Neuronal stem cell (in vitro differentiated cells): Measurements from ENCODE around the gene CDC37L1.
"Not testable (repeated sequence)": the region's sequence is repeated elsewhere in the genome, so short reads cannot be mapped to it uniquely, and the experiment has no call there.

Source experiments
- DNase-seq: peaks from one replicate; pipeline ENCODE4 v3.0.0-alpha.2; 2013; ENCODE audit warnings: low spot score
- H2AFZ ChIP-seq: one replicate; pipeline ENCODE4 v1.6.1; 2013; ENCODE audit warnings: mild to moderate bottlenecking, low read length, inconsistent platforms
- H2AK5ac ChIP-seq: 2 replicates; pipeline ENCODE4 v1.6.1; 2013; ENCODE audit warnings: low read depth, mild to moderate bottlenecking, inconsistent platforms, low read length, moderate library complexity, mixed read lengths
- H2BK120ac ChIP-seq: 2 replicates; pipeline ENCODE4 v1.6.1; 2013; ENCODE audit warnings: low read depth, mild to moderate bottlenecking, inconsistent platforms, low read length, moderate library complexity, mixed read lengths
- H2BK12ac ChIP-seq: one replicate; pipeline ENCODE4 v1.6.1; 2013; ENCODE audit warnings: low read length, inconsistent platforms
- H2BK15ac ChIP-seq: 2 replicates; pipeline ENCODE4 v1.6.1; 2013; ENCODE audit warnings: mild to moderate bottlenecking, low read length, inconsistent platforms, mixed read lengths
- H2BK5ac ChIP-seq: one replicate; pipeline ENCODE4 v1.6.1; 2013; ENCODE audit warnings: inconsistent platforms, mild to moderate bottlenecking, low read length, moderate library complexity
- H3K14ac ChIP-seq: one replicate; pipeline ENCODE4 v1.6.1; 2013; ENCODE audit warnings: low read length, inconsistent platforms
- H3K18ac ChIP-seq: 2 replicates; pipeline ENCODE4 v1.6.1; 2013; ENCODE audit warnings: low read length, inconsistent platforms
- H3K23ac ChIP-seq: 2 replicates; pipeline ENCODE4 v1.6.1; 2013; ENCODE audit warnings: low read depth, mild to moderate bottlenecking, mixed read lengths, low read length, inconsistent platforms; ENCODE audit not compliant: poor library complexity
- H3K27ac ChIP-seq: replicated peaks from 3 replicates; pipeline ENCODE4 v1.5.1; 2013; ENCODE audit warnings: low read length, inconsistent platforms
- H3K27me3 ChIP-seq, 3 experiments: 2 replicates each; pipeline ENCODE4 v1.6.1; 2013; ENCODE audit warnings: low read length in 3 of 3, mild to moderate bottlenecking in 2 of 3, inconsistent platforms in 1 of 3, low read depth in 1 of 3, mixed read lengths in 1 of 3, moderate library complexity in 1 of 3; ENCODE audit not compliant: control insufficient read depth in 3 of 3, insufficient read depth in 3 of 3
- H3K36me3 ChIP-seq, 2 donors: replicated peaks in 1 of 2; 2 replicates each; pipeline ENCODE4 v1.6.1; 2013; ENCODE audit warnings: low read length in 2 of 2; ENCODE audit not compliant: control insufficient read depth in 2 of 2, insufficient read depth in 2 of 2
- H3K4ac ChIP-seq: 2 replicates; pipeline ENCODE4 v1.6.1; 2013; ENCODE audit warnings: inconsistent platforms, mild to moderate bottlenecking, low read length, moderate library complexity
- H3K4me1 ChIP-seq, 2 donors: 1 replicate in 1 of 2; 2 replicates in 1 of 2; pipeline ENCODE4 v1.6.1; 2013; ENCODE audit warnings: low read length in 2 of 2, low read depth in 1 of 2; ENCODE audit not compliant: control insufficient read depth in 2 of 2, insufficient read depth in 1 of 2
- H3K4me2 ChIP-seq: one replicate; pipeline ENCODE4 v1.6.1; 2013; ENCODE audit warnings: mild to moderate bottlenecking, low read length, inconsistent platforms; ENCODE audit not compliant: insufficient read depth, poor library complexity, severe bottlenecking
- H3K4me3 ChIP-seq, 2 donors: 2 replicates each; pipeline ENCODE4 v1.5.1; 2013; ENCODE audit warnings: low read length in 2 of 2, mild to moderate bottlenecking in 2 of 2, inconsistent platforms in 1 of 2, moderate library complexity in 1 of 2
- H3K79me1 ChIP-seq: one replicate; pipeline ENCODE4 v1.6.1; 2013; ENCODE audit warnings: low read depth, mild to moderate bottlenecking, inconsistent platforms, low read length, moderate library complexity
- H3K9ac ChIP-seq: one replicate; pipeline ENCODE4 v1.6.1; 2013; ENCODE audit warnings: mild to moderate bottlenecking, low read depth, low read length, inconsistent platforms; ENCODE audit not compliant: poor library complexity
- H3K9me3 ChIP-seq, 2 donors: replicated peaks in 1 of 2; 2 replicates each; pipeline versions ENCODE3 to v1.6.1; 2013; ENCODE audit warnings: low read length in 2 of 2, mild to moderate bottlenecking in 2 of 2, inconsistent platforms in 1 of 2, low read depth in 1 of 2, mixed read lengths in 1 of 2, moderate library complexity in 1 of 2; ENCODE audit not compliant: control insufficient read depth in 2 of 2, insufficient read depth in 1 of 2
- H4K8ac ChIP-seq: one replicate; pipeline ENCODE4 v1.6.1; 2013; ENCODE audit warnings: low read depth, mild to moderate bottlenecking, inconsistent platforms, low read length, moderate library complexity
- H4K91ac ChIP-seq: one replicate; pipeline ENCODE4 v1.6.1; 2013; ENCODE audit warnings: low read length, low read depth, mild to moderate bottlenecking, inconsistent platforms; ENCODE audit not compliant: poor library complexity
- WGBS, 2 donors: extraction: QIAGEN DNeasy Blood & Tissue Kit; methylation state at CpG; one replicate each; pipeline ENCODE4 v1.1.7; 2013; ENCODE audit warnings: missing lambda C conversion rate in 2 of 2, mixed read lengths in 1 of 2; ENCODE audit not compliant: insufficient read length in 2 of 2, insufficient replicate concordance in 1 of 2; ENCODE audit errors: extremely low coverage in 2 of 2; 5-methylcytosine and 5-hydroxymethylcytosine counted together

Gene CDC37L1

DNA sequence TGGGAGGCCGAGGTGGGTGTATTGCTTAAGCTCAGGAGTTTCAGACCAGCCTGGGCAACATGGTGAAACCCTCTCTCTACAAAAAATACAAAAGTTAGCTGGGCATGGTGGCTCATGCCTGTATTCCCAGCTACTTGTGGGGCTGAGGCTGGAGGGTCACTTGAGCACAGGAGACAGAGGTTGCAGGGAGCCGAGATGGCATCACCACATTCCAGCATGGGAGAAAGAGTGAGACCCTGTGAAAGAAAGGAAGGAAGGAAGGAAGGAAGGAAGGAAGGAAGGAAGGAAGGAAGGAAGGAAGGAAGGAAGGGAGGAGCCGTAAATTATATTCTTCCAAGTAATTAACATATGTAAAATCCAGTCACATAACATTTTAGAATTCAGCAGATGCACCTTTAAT lies 23.2 kb upstream of the CDC37L1 start:
- H3K18ac ChIP-seq, H4K91ac ChIP-seq, H3K79me1 ChIP-seq, H2BK5ac ChIP-seq, H3K4me1 ChIP-seq, H3K36me3 ChIP-seq, H3K4ac ChIP-seq, H2AK5ac ChIP-seq, H3K27ac ChIP-seq, H3K9me3 ChIP-seq, H4K8ac ChIP-seq, H3K23ac ChIP-seq, H3K4me3 ChIP-seq, DNase-seq, H3K27me3 ChIP-seq, H2AFZ ChIP-seq, H3K4me2 ChIP-seq, H2BK12ac ChIP-seq, H2BK15ac ChIP-seq, H2BK120ac ChIP-seq, H3K14ac ChIP-seq, H3K9ac ChIP-seq: not testable (repeated sequence)
- WGBS, 2 donors: no CpG with 5 or more reads among the region's 3 CpGs

- H2BK120ac ChIP-seq: no peak overlapping the region
- no peak overlapping the region for H3K4me2 ChIP-seq
- H3K14ac ChIP-seq: no peak overlapping the region
- no peaks in the 10 kb centered on the region for H3K4me1 ChIP-seq
- H3K79me1 ChIP-seq: no peaks in the 10 kb centered on the region
- H3K36me3 ChIP-seq: no peaks in the 10 kb centered on the region
- H3K27me3 ChIP-seq: no peaks in the 10 kb centered on the region
- H3K9me3 ChIP-seq: no peaks in the 10 kb centered on the region
- H4K8ac ChIP-seq: no peak overlapping the region
- no peak overlapping the region for H2AK5ac ChIP-seq
- no peak overlapping the region for H2BK5ac ChIP-seq
- H3K27ac ChIP-seq: no peak overlapping the region
- no peak overlapping the region for H3K9ac ChIP-seq
- no peak overlapping the region for H4K91ac ChIP-seq
- no peak overlapping the region for H3K4me3 ChIP-seq
- no CpG with 5 or more reads among the region's 3 CpGs for WGBS, 2 donors
- no peak overlapping the region for H2BK12ac ChIP-seq
- H3K18ac ChIP-seq: no peak overlapping the region
- H3K4ac ChIP-seq: no peak overlapping the region
- no peak overlapping the region for H3K23ac ChIP-seq
- H2BK15ac ChIP-seq: no peak overlapping the region
- DNase-seq: no peak
- no peak overlapping the region for H2AFZ ChIP-seq
Measured at GRCh38 chr9:4656621-4657020, 22.7 kb upstream of the CDC37L1 start.

- Histone ChIP-seq H4K91ac (no peak overlapping the region), H2AFZ (no peak overlapping the region), H3K14ac (no peak overlapping the region), H3K18ac (no peak overlapping the region), H3K9me3 (no peaks in the 10 kb centered on the region), H2AK5ac (no peak overlapping the region), H4K8ac (no peak overlapping the region), H3K36me3 (no peaks in the 10 kb centered on the region), H2BK5ac (no peak overlapping the region), H3K9ac (no peak overlapping the region), H3K79me1 (no peaks in the 10 kb centered on the region), H2BK120ac (no peak overlapping the region), H3K4me2 (no peak overlapping the region), H3K27ac (no peak overlapping the region), H3K4me3 (no peak overlapping the region), H3K4ac (no peak overlapping the region), H3K4me1 (peaks cover 0 to 1% of the 10 kb centered on the region in 2 donors), H3K27me3 (no peaks in the 10 kb centered on the region), H3K23ac (no peak overlapping the region), H2BK12ac (no peak overlapping the region), H2BK15ac (no peak overlapping the region)
- DNase-seq: no peak
- WGBS, 2 donors: no CpG with 5 or more reads among the region's 4 CpGs
Measured at GRCh38 chr9:4657426-4658159, 21.8 kb upstream of the CDC37L1 start.

DNA sequence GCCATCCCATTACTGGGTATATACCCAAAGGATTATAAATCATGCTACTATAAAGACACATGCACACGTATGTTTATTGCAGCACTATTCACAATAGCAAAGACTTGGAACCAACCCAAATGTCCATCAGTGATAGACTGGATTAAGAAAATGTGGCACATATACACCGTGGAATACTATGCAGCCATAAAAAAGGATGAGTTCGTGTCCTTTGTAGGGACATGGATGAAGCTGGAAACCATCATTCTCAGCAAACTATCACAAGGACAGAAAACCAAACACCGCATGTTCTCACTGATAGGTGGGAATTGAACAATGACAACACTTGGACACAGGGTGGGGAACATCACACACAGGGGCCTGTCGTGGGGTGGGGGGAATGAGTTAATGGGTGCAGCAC lies 18.7 kb upstream of the CDC37L1 start:
- not testable (repeated sequence) for H3K4ac ChIP-seq, H2BK120ac ChIP-seq, H3K36me3 ChIP-seq, H4K91ac ChIP-seq, H3K9me3 ChIP-seq, H3K18ac ChIP-seq, H2AFZ ChIP-seq, H4K8ac ChIP-seq, H3K4me1 ChIP-seq, H2AK5ac ChIP-seq, H3K27ac ChIP-seq, H3K9ac ChIP-seq, H3K14ac ChIP-seq, H3K27me3 ChIP-seq, H3K23ac ChIP-seq, H3K79me1 ChIP-seq, H2BK5ac ChIP-seq, H3K4me2 ChIP-seq, H2BK15ac ChIP-seq, H2BK12ac ChIP-seq, H3K4me3 ChIP-seq, DNase-seq
- WGBS, 2 donors: no CpG with 5 or more reads among the region's 5 CpGs
